Purkinje cell (primary cell): ENCODE results near the gene MNS1. TPM values are rescaled to one million over a fixed set of nuclear protein-coding genes. Genes with fewer than 3 reads are reported as not detected.

Experiments
- polyA plus RNA-seq: library from polyadenylated mRNA; unstranded; fragments of >200 nt; fragmentation: Nextera tagmentation; gene quantifications from 2 replicates; pipeline ENCODE4 v1.2.1, GENCODE V29; 2014

MNS1 gene
- 4.7 and 9.7 TPM in 2 replicates for polyA plus RNA-seq

GRCh38 chr15:56464893-56465520, at the start of gene MNS1:
MNS1 (minus strand) TSS chr15:56465137; CDS start chr15:56464972, 165 bp downstream.

Other genes with a start within 250 kb of the MNS1 start
- 3.8 and 5.0 TPM in 2 replicates for gene RFX7, start 221.3 kb downstream of the MNS1 start, polyA plus RNA-seq
- gene TEX9, start 99.7 kb downstream of the MNS1 start, polyA plus RNA-seq = 1.2 and 1.8 TPM in 2 replicates